ENCODE data around the gene NABP1.

NABP1 gene

DNA sequence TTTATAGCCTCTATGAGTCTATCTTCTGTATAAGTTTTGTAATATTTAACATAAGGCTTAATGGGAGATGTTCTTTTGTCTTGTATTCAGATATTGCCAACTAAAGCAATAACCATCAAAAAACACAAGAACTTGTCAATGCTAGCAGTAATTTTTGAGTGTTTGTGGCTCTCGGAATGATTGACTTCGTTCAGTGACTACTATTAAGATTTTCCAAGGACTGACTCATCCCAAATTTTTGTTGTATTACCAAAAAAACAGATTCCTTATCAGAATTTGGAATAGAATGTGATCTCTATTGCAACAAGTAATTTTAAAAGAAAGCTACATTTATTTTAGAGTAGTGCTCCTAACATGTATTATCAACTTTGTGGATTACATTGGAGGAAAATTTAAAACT is 8.1 kb downstream of the NABP1 start:
- no peak for DNase-seq

DNA sequence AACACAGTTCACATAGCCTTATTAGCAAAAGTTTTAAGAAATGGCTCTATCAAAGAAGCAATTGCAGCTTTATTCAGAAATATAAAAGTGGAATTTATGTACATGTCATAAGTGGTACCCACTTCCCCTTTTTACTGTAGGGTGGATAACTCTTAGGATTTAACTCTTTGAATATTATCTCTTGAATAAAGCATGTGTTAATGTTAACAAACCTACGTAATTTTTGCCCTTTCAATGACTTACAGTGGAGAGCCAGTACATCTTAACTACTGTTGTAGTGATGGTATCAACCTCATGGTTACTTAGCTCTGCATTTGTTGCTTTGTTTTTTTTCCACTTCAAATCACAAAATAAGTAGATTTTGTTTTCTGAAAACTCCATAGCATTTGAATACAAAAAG is 8.8 kb downstream of the NABP1 start:
- DNase-seq, result no peak

DNA sequence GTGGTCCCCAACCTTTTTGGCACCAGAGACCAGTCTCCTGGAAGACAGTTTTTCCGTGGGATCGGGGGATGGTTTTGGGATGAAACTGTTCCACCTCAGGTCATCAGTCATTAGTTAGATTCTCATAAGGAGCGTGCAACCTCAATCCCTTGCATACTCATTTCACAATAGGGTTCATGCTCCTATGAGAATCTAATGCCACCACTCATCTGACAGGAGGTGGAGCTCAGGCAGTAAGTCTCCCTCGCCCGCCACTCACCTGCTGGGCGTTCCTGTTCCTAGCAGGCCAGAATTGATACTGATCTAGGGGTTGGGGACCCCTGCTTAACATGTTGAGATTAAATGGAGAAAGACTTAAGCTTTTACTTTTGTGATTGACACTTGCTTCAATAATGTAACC is 9.9 kb downstream of the NABP1 start:
- DNase-seq, result no peak

DNA sequence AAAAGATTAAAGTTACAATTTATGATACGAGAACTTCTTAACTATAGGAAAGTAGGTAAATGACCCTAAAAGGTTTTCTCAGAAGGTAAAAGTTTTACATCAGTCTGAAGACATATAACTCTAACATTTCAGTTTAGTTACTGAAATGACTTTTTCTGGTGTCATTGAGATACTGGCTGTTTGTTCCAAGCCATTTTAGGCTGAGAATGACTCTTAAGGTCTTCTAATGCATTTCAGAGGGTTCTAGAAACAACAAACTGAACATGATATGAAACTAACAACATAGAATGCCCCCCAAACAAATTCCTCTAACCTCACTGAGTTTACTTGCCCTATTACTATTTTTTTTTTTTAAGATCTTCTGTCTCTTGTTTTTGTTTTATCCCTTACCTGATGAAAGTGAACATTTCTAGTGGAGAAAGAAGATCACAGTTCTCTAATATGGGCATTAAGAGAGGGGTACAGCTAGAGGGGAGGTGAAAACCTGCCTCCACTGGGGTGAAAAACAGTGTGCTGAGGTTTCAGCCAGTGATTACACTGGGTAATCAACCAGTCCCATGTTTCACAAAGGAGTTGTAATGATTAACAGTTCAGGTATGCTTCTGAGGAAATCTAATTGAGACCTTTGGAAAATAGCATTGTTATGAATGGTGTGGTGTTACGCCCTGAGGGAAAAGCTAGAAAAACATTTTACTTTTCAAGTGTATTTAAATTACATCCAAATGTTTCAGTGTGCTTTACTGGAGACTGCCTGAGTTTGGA is 11.2 kb downstream of the NABP1 start:
- DNase-seq, result no peak

DNA sequence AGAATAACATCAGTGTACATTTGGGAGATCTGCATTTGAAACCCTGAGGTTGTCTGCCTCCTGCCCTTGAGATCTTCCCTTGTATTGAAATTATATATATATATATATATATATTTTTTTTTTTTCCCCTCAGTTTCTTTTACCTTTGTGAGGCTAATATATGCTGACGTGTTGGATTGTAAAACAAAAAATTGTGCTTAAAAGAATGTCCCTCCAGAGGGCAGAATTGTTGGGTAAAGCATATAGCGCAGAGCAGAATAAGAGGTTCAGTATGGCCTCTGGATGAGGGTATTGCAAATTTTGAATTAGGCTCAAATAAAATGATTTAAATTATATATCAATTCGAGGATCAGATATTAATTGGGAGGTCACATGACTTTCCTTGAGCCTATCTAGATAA is 12.4 kb downstream of the NABP1 start:
- no peak for DNase-seq

DNA sequence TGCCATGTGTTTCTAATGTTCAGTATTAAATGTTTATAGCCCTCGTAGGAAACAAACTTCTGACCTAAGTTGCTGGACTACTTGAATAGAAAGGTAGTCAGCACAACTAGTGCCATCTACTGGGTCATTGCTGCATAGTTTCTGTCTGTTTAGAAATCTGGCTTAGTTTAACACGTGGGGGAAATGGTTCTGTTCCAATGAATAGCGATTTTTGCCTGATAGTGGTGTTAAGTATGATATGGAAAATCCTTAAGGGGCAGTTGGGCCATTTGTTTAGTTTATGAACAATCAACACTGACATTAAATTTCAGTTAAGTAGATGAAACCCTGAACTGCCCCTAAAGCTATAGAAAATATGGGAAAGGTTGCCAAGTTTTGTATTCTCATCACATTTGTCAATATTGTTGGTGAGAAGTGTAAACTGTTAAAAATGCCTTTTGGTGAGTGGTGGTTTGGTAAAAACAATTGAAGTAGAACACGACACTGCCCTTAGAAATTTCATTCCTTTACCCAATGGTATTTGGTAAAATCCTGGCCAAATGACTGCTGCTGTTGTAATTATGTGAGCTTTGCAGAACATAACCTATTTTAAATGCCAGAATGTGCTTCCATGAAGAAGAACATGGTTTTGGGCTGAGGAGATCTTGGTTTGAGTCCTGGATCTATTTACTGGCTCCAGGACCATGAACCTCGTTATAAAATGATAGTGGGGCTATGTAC is 13.2 kb downstream of the NABP1 start:
- DNase-seq, result no peak

DNA sequence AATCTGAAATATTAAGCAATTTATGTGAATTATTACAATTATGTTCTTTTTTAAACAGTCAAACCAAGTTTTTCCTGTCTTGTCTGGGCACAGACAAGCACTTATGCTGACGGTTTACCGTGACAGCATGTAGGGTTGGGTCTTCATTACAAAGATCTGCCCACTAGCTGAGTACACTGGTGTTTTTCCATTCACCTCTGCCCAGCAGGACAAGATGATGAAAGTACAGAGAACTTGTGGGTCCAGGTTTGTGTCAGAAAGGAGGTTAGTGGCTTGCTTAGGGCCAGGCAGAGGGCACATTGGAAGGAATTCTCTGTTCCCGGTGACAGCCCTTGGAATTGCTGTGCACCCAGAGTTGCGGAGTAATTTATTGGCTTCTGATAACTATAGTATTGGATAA is 14.0 kb downstream of the NABP1 start:
- no peak for DNase-seq

DNA sequence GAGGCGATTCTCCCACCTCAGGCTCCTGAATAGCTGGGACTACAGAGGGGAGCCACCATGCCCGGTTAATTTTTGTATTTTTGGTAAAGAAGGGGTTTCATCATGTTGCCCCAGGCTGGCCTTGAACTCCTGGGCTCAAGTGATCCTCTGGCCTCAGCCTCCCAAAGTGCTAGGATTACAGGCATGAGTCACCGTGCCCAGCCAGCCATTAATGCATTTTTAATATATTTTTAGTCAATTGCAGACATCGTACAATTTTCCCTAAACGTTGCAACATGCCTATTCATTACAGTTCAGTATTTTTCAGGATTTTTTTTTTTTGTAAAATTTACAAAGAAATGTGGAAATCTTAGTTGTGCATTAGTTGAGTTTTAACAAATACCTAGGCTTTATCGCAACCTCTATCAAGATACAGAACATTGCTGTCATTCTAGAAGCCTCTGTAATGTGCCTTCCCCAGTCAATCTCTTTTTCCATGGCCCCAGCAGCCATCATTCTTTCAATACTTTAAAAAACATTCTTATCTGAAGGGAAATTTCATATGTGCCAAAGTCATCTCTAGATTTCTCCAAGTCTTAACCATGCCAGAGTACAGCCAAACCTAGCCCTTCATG is 14.7 kb downstream of the NABP1 start:
- no peak for DNase-seq

DNA sequence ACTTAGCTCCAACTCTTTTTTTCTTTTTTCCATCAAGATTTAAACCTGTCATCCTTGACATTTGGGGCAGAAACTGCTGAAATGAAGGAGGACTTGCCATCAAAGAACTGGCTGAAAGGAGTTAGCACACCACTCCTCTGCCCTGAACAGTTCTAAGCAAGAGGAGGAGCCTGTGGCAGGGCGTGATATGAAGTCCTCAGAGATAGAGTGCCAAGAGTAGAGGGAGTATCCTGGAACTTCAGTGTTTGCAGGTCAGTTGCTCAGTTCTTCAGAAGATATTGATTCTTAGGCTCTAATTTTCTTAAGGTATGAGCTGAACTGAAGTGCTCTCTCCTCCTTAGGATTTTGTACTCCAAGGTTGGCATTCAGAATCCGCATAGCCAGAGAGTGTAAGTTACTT is 15.2 kb downstream of the NABP1 start:
- no peak for DNase-seq

DNA sequence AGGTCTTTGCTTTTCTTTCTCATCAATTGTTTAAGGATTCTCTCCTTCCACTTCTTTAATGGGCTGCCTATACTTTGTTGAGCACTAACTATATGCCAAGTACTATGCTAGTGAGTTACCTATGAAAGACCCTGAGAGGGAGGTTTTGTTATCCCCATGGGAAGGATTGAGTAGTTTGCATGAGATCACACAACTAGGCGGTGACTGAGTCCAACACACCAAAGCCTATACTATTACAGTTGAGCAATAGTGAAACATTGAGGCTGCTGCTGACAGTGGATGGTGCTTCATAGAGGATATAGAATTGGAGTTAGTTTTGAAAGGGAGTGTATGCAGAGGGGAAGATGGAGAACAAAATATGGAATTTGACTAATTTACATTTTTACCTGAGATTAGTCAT is 15.8 kb downstream of the NABP1 start:
- no peak for DNase-seq

DNA sequence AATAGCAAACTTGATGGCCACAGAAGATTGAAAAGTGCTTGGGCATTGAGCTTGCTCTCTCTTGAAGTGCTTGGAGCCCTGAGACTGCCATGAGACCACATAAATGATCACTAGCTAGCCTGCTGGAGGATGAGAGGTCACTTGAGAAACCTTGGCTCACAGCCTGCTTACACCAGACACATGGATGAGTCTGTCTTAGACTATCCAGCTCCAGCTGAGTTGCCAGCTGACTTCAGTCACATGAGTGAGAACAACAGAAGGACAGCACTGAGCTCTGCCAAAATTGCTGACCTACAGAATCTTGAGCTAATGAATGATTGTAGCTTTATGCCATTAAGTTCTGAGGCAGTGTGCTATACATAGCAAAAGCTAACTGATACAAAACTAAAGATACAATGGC is 18.1 kb downstream of the NABP1 start:
- no peak for DNase-seq

DNA sequence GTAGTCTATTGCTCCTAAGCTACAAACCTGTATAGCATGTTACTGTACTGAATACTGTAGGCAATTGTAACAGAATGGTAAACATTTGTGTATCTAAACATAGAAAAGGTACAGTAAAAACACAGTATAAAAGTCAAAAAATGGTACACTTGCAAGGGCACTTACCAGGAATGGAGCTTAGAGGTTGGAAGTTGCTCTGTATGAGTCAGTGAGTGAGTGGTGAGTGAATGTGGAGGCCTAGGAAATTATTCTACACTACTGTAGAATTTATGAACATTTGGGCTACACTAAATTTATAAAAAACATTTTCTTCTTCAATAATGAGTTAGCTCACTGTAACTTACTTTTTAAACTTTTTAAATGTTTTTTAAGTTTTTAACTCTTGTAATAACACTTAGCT is 19.0 kb downstream of the NABP1 start:
- DNase-seq, result no peak

DNA sequence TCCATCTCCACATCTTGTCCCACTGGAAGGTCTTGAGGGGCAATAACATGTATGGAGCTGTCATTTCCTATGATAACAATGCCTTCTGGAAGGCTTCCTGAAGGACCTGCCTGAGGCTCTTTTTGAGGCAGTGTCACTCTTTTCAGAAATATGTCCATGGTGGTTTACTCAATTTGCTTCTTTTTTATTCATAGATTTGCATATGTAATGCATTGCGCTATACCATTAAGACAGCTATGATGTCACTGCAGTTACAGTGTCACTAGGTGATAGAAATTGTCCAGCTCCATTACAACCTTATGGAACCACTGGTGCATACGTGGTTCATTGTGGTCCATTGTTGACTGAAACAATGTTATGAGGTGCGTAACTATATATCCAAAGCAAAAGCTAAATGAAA is 19.9 kb downstream of the NABP1 start:
- no peak for DNase-seq

DNA sequence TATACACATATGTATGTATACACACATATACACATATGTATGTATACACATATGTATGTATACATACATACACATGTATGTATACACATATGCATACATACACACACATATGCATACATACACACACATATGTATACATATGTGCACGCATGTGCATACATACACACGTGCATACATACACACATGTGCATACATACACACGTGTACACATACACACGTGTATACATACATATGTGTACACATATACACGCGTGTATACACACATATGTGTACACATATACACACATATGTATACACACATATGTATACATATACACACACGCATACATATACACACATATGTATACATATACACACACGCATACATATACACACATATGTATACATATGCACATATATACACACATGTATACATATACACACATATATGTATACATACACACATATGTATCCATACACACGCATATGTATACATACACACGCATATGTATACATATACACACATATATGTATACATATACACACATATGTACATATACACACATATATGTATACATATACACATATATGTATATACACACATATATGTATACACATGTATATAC is 21.5 kb downstream of the NABP1 start:
- DNase-seq, result no peak

DNA sequence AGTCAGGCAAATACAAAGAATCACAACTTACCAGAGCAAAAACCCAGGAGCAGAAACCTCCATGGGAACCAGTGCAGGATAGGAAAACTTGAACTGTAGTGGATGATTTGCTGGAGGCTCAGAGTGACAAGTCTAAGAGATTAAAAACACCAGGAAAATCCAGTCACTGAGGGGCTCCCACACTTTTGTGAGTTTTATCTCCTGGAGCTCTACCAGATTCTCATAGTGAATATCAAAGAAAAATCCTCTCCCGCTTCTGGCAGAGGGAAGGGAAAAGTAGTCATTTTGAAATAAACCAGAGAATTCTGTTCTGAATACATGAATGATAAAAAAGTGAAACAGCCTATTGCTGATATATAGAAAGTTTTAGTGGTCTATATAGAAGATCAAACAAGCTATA is 23.1 kb downstream of the NABP1 start:
- no peak for DNase-seq

DNA sequence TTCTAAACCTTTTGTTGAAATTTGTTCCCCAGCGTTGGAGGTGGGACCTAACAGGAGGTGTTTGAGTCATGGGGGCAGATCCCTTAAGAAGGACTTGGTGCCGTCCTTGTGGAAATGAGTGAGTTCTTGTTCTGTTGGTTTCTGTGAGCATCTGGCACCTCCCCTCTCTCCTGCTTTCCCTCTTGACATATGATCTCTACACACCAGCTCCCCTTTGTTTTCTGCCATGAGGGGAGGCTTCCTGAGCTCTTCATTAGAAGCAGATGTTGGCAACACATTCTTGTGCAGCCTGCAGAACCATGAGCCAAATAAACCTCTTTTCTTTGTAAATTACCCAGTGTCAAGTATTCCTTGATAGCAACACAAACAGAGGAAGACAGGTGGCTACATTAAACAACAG is 23.8 kb downstream of the NABP1 start:
- DNase-seq, result no peak

DNA sequence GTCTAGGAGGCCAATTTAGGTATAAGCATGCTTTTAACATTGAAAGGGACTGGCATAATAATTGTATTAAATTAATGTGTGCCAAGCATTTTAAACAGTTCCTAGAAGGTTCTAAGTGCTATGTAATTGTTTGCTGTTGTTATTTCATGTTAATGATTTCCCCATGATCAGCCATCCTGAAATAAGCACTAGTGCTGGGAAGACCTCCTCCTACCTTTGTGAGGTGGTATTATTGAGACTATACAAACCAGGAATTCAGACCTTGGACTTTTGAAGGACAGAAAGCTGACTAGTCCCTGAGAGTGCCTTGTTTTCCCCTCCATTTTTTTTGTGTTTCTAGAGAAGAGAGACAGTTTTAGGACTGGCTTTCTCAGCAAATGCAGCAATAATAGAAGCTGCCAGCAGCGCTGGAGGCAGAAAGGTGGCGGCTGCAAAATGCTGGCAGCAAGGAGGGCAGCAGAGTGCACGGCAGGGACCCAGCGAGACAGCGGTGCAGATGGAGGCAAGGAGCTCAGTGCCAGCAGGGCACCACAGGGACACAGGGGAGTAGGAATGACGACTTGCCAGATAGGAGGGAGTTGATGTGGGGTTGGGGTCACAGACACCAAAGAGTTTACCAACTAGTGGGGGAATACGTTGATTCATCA is 25.3 kb downstream of the NABP1 start:
- no peak for DNase-seq

DNA sequence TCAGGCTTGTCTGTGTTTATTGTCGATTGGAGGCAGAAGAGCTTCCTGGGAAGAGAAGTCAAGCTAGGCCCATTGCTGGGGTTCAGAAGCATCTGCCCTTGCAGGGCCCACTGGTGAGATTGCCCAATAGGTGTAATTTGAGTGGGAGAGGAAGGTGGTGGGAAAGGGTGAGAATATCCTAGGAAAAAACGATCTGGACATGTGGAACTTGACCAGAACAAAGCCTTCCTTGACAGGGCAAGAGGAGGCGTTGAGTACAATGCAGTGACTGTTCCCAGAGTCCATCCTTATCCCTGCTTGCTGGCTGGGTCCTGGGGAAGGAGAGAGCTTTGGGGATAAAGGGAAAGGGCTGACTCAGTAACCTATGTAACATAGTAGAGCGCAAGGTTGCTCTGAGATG is 27.1 kb downstream of the NABP1 start:
- no peak for DNase-seq

DNA sequence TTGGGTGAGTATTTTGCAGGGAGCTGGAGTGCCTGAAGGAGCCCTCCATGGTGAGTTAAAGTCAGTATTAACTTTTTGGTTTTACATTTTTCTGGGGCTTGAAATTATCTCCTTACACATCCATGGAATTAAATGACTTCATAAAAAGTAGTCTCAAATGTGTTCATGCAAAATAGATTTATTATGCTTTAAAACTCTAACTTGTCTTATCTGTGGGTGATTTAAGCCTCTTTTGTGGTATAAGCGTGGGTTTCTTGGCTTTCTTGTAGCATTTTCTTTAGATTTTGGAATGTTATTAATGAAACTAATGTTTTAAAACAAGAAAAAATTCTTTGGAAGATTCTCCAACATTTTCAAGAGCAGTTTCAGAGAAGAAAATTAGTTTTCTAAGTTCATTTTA is 27.8 kb downstream of the NABP1 start:
- DNase-seq, result no peak

DNA sequence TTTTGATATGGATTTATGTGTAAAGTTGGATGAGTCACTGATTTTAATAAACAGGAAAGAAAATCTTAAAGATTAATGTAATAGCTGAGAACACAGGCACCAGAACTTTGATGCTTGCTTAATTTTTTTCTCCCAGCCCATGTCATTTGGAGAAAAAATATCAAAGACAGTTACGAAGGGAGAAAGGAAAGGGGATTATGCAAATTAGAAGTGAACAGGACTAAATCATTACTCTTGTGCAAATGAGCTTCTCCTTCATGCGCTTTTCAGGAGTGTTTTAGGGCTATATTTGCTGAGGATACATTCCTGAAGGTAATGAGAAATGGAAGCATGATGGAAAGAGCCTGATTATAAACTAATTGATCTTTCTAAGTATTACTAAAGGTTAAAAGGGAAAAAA is 28.9 kb downstream of the NABP1 start:
- DNase-seq, result no peak

DNA sequence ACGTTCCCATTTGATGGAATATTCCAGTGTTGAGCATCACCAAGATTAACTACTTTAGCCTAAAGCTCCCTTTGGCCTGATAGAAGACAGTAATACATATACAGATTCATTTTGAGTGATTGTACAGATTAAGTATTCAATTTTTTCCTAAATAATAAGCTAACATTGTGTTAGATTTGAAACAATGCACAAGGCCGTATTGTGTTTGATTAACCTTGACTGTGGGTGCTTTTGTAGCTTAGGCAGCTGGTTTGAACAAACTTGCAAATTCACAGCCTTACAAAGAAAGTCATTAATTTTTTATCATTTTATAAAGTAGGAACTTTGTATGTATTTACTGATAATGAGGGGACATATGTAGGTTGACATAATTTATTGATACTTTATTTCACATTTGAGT is 29.6 kb downstream of the NABP1 start:
- DNase-seq, result no peak

DNA sequence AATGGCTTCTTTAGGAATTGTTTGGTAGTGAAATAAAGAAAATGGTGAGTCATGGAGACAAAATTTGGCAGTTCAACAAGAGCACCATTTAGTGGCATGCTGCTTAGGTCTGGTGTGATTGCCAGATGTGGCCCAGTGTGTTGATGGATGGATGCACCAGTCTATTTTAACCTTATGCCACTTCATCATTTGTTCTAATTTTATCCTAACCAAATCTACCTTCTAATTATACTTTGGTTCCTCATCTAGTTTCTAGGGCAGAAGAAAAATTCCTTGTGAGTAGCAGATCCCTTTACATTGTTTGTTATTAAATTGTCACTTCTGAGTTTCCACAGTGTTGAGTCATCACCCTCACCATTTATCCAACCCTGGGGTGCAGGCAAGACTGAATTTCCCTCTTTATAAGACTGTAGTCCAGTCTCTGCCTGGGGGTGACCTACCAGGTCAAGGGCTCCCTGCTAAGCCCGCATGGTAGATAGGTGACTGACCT is 32.5 kb downstream of the NABP1 start:
- DNase-seq, result no peak

DNA sequence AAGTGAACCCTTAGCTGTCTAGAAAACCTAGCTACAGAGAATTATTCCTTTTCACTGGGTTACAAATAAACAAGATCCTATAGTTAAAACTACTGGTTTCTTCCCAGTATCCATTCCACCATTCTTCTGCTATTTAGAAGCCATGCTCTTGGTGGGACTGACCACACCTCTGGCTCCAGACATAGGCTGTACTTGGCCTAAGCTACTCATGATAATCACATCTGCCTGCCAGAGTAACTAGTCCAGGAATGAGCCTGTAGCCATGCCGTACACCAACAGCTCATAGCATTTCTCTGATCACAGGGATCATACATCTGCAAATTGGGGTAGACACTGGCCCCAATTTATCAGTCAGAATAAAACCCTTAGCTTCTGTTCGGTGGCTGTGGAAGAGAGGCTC is 33.7 kb downstream of the NABP1 start:
- DNase-seq, result no peak

Measured in activated CD4-positive, CD25-positive, alpha-beta regulatory T cell treated with anti-CD3 and anti-CD28 coated beads, Interleukin-2, amount 50 U/mL, for 72 hours (primary cell).